Measurements from ENCODE around the gene SLC24A3.

Gene SLC24A3

DNA sequence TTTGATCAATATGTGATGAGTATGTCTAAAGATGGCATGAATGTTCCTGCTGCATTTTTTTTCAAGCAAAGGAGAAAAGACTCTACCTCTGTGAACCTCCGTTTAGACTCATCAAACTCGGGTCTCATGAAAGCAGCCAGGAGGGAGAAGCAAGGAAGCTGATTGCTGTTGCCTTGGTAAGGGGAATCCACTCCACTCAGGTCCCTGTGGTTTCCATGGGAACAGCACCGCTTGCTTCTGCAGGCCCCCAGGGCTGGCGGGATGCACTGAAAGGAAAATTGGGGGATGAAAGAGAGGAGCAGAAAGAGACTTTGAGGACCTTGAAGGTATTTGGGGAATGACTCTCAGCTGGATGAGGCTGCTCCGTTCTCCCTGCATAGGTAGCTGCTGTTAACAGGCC is 296.0 kb downstream of the SLC24A3 start:
- Histone ChIP-seq H3K36me3 (ENCODE audit: control insufficient read depth, insufficient read depth, low read length) (no peaks in the 10 kb centered on the region), H3K4me3 (ENCODE audit: low read depth, low read length) (no peak overlapping the region), H3K9ac (ENCODE audit: low read length) (no peak overlapping the region), H3K4me1 (ENCODE audit: control insufficient read depth, insufficient read depth, low read length) (no peaks in the 10 kb centered on the region), H3K27me3 (ENCODE audit: control insufficient read depth, insufficient read depth, low read length) (no peaks in the 10 kb centered on the region), H3K27ac (ENCODE audit: low read depth, low read length) (no peak overlapping the region), H3K9me3 (ENCODE audit: control insufficient read depth, insufficient read depth, low read depth, low read length) (no peaks in the 10 kb centered on the region)

DNA sequence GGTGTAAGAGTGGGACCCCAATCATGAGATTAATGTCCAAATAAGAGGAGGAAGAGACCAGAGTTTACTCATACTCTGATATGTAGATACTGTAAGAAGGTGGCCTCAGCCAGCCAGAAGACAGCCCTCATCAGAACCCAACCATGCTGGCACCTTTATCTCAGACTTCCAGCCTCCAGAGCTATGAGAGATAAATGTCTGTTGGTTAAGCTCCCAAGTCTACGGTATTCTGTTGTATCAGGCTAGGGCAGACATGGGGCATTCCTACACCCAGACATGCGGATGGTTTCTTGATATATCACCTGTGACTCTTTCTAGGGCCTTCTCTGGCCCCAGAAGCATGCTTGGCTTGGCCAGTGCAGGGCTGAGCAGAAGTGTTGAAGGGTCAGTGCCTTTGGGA is 298.2 kb downstream of the SLC24A3 start:
- Histone ChIP-seq H3K36me3 (ENCODE audit: control insufficient read depth, insufficient read depth, low read length) (no peaks in the 10 kb centered on the region), H3K27ac (ENCODE audit: low read depth, low read length) (no peak overlapping the region), H3K9ac (ENCODE audit: low read length) (no peak overlapping the region), H3K4me1 (ENCODE audit: control insufficient read depth, insufficient read depth, low read length) (no peaks in the 10 kb centered on the region), H3K27me3 (ENCODE audit: control insufficient read depth, insufficient read depth, low read length) (no peaks in the 10 kb centered on the region), H3K9me3 (ENCODE audit: control insufficient read depth, insufficient read depth, low read depth, low read length) (peaks cover 7% of the 10 kb centered on the region), H3K4me3 (ENCODE audit: low read depth, low read length) (no peak overlapping the region)

DNA sequence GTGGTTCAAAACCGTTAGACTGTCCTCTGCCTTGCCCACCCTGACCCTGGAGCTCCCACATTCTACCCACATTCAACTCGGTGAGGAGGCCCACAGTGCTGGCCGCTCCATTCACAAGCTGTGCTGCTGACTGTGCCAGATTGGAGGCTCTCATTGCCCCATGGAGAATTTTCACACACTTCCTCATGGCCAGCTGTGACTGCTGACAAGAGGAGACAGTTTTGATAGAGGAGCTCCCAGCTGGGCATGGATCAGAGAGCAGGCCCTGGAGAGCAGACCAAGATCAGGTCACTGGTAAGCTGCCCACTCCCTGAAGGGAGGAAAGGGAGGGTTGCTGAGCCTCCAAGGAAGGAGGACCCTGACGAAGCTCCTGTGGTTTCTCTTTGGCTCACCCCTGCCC is 299.5 kb downstream of the SLC24A3 start:
- H3K9me3 ChIP-seq (ENCODE audit: control insufficient read depth, insufficient read depth, low read depth, low read length) = peaks cover 7% of the 10 kb centered on the region
- H3K4me1 ChIP-seq (ENCODE audit: control insufficient read depth, insufficient read depth, low read length) = no peaks in the 10 kb centered on the region

DNA sequence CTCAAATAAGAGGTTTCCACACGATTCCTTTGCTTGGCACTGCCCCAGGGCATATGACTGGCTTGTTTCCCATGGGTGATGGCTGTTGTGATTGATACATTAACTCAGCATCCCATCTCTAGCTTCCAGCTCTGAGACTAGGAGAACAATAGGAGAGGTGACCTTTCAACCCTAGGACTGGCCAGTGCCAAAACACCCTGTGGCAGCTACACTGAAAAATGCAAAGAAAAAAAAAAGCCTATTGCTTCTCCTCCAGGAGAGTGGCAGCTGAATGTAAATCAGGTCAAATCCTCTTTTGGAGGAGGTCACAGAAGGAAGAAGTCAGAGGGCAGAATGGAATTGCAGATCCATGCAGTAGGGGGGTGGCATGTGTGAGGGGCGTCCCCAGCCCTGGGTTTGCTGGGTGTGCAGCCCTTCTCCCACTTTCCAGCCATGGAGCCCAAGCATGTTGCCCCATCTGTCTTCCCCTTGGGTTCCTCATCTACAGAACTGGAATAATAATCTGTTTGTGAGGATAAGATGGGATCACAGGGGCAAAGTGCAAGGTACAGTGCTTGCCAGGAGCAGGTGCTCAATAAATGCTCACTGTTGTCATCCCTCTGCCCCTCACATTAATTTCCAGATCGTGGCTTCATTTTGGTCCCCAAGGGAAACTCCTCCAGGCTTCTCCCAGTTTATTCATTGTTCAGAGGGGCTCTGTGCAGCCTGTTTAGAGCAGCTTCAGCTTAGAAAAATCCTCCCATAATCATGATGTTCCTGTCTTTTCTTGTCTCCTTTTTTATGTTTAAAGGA is 300.6 kb downstream of the SLC24A3 start:
- Histone ChIP-seq H3K4me3 (ENCODE audit: low read depth, low read length) (no peak overlapping the region), H3K36me3 (ENCODE audit: control insufficient read depth, insufficient read depth, low read length) (no peaks in the 10 kb centered on the region), H3K27ac (ENCODE audit: low read depth, low read length) (no peak overlapping the region), H3K4me1 (ENCODE audit: control insufficient read depth, insufficient read depth, low read length) (no peaks in the 10 kb centered on the region), H3K9ac (ENCODE audit: low read length) (no peak overlapping the region), H3K27me3 (ENCODE audit: control insufficient read depth, insufficient read depth, low read length) (no peaks in the 10 kb centered on the region), H3K9me3 (ENCODE audit: control insufficient read depth, insufficient read depth, low read depth, low read length) (peaks cover 7% of the 10 kb centered on the region)

More for the DNA sequence above, 299.5 kb downstream of the SLC24A3 start:
- H3K9ac ChIP-seq (ENCODE audit: low read length) = no peak overlapping the region
- H3K36me3 ChIP-seq (ENCODE audit: control insufficient read depth, insufficient read depth, low read length) = no peaks in the 10 kb centered on the region
- no peak overlapping the region for H3K27ac ChIP-seq (ENCODE audit: low read depth, low read length)
- no peaks in the 10 kb centered on the region for H3K27me3 ChIP-seq (ENCODE audit: control insufficient read depth, insufficient read depth, low read length)
- H3K4me3 ChIP-seq (ENCODE audit: low read depth, low read length) = no peak overlapping the region

DNA sequence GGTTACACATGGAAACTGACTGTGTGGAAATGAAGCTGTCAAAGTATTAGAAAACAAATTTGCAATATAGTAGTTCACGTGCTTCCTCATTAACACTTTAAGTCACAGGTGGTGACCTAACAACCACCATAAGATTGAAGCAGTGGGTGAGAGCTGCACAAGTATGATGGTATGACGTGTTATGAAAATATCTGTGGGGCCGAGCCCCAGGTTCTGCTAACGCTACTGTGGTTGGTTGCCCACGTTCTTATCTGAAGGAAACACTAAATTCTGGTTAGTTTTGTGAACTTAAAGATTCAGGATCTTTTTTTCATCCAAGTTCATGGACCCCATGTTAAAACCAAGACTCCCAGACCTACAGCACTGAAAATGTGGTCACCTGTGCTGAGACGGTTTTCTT is 302.6 kb downstream of the SLC24A3 start:
- Histone ChIP-seq H3K27ac (ENCODE audit: low read depth, low read length) (no peak overlapping the region), H3K27me3 (ENCODE audit: control insufficient read depth, insufficient read depth, low read length) (no peaks in the 10 kb centered on the region), H3K9me3 (ENCODE audit: control insufficient read depth, insufficient read depth, low read depth, low read length) (peaks cover 7% of the 10 kb centered on the region), H3K4me1 (ENCODE audit: control insufficient read depth, insufficient read depth, low read length) (no peaks in the 10 kb centered on the region), H3K4me3 (ENCODE audit: low read depth, low read length) (no peak overlapping the region), H3K36me3 (ENCODE audit: control insufficient read depth, insufficient read depth, low read length) (no peaks in the 10 kb centered on the region), H3K9ac (ENCODE audit: low read length) (no peak overlapping the region)

DNA sequence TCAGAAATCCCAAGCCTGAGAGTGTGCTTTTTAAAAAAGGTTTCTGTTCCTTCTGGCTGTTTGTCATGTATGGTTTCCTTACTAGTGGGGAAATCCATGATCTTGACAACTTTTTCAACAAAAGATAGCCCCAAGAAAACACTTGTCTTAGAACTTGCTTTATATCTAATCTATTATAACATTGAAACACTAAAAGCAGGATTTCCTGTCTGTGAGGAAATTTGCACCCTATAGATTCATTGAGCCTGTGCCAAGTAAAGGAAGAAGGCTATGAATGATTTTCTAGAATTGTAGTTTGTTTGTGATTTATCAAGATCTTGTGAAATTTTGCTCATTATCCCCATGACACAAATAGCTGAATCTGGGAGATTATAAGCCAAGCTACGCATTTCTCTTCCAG is 307.0 kb downstream of the SLC24A3 start:
- Histone ChIP-seq H3K27ac (ENCODE audit: low read depth, low read length) (no peak overlapping the region), H3K4me1 (ENCODE audit: control insufficient read depth, insufficient read depth, low read length) (no peaks in the 10 kb centered on the region), H3K27me3 (ENCODE audit: control insufficient read depth, insufficient read depth, low read length) (no peaks in the 10 kb centered on the region), H3K36me3 (ENCODE audit: control insufficient read depth, insufficient read depth, low read length) (no peaks in the 10 kb centered on the region), H3K4me3 (ENCODE audit: low read depth, low read length) (no peak overlapping the region), H3K9ac (ENCODE audit: low read length) (no peak overlapping the region), H3K9me3 (ENCODE audit: control insufficient read depth, insufficient read depth, low read depth, low read length) (peaks cover 3% of the 10 kb centered on the region; the same call in 1 of the 2 replicates)

DNA sequence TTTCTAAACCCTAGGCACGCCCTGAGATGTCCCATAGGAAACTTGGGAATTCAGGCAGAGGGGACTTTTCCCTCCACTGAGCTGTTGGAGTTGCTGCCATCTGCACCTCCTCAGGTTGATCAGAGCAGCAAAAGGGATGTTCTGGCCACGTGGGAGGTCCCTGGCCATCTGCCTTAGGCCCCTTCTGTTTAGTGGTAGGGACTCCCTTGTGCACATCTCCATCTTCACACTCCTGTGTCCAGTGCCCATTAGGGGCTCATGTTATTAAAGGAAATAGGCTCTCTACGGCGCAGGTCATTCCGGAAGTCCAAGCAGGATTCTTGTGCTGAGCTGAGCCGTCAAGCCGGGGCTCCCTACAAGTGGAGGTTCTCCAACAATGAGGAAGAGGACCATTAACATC is 307.8 kb downstream of the SLC24A3 start:
- Histone ChIP-seq H3K36me3 (ENCODE audit: control insufficient read depth, insufficient read depth, low read length) (no peaks in the 10 kb centered on the region), H3K4me1 (ENCODE audit: control insufficient read depth, insufficient read depth, low read length) (no peaks in the 10 kb centered on the region), H3K4me3 (ENCODE audit: low read depth, low read length) (no peak overlapping the region), H3K27ac (ENCODE audit: low read depth, low read length) (no peak overlapping the region), H3K9me3 (ENCODE audit: control insufficient read depth, insufficient read depth, low read depth, low read length) (no peaks in the 10 kb centered on the region), H3K27me3 (ENCODE audit: control insufficient read depth, insufficient read depth, low read length) (no peaks in the 10 kb centered on the region), H3K9ac (ENCODE audit: low read length) (no peak overlapping the region)

DNA sequence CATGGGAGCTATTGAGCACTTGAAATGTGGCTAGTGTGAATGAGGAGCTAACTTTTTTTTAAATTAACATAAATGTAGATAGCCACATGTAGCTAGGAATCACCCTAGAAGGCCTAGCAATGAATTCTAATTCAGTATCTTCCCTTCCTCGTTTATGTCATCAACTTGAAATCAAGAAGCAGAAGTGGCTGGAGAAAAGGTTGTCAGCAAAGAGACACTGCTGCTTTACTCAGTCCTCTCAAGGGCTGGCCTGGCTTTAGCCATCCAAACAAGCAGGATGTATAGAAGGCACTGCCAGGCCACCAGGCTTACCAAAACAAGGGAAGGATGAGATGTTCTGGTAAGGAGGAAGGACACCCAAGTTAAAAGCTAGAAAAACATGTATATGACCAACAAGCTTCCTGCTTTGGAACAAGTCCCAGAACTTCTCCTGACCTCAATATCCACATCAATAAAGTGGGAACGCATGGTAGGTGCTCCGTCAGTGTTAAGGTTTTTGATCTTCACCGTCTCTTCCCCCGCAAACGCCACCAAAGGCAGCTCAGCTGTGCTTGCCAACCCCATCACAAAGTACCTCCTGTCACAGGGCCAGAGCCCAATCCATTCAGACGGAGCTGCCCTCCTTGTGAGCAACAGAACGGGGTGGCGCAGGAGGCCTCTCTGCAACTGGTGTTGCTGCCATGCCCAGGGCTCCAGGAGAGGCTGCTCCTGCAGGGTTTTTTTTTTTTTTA is 309.8 kb downstream of the SLC24A3 start:
- no peaks in the 10 kb centered on the region for H3K36me3 ChIP-seq (ENCODE audit: control insufficient read depth, insufficient read depth, low read length)
- H3K9me3 ChIP-seq (ENCODE audit: control insufficient read depth, insufficient read depth, low read depth, low read length) = no peaks in the 10 kb centered on the region
- H3K27me3 ChIP-seq (ENCODE audit: control insufficient read depth, insufficient read depth, low read length) = no peaks in the 10 kb centered on the region
- no peak overlapping the region for H3K9ac ChIP-seq (ENCODE audit: low read length)
- H3K4me1 ChIP-seq (ENCODE audit: control insufficient read depth, insufficient read depth, low read length) = no peaks in the 10 kb centered on the region
- H3K4me3 ChIP-seq (ENCODE audit: low read depth, low read length) = no peak overlapping the region
- no peak overlapping the region for H3K27ac ChIP-seq (ENCODE audit: low read depth, low read length)

DNA sequence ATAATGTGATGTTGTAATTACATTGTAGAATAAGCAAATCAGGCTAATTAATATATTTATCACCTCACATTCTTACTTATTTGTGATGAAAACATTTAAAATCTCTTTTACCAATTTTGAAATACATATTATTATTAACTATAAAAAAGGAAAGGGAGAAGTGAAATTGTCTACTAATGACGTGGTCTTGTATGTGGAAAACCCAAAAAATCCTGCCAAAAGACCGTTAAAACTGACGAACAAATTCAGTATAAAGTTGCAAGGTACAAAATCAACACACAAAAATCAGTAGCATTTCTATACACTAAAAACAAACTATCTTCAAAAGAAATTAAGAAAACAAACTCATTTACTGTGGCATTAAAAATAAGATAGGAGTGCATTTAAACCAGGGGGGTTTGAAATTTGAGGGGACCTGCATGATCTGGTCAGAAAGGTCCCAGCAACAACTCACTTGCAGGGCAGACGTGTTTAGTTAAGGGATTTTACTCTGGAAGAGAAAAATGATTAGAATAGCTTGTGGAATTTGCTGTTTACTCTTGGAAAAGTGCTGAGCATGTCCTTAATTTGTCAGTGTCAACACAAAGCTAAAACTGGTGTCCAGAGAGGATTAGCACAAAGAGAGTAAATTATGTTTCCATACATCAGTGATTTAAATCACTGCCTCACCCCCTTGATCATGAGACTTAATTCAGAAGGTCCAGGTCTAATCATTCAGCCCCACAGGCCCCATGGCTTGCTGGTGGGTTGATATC is 310.6 kb downstream of the SLC24A3 start:
- Histone ChIP-seq H3K9ac (ENCODE audit: low read length) (no peak overlapping the region), H3K4me3 (ENCODE audit: low read depth, low read length) (no peak overlapping the region), H3K4me1 (ENCODE audit: control insufficient read depth, insufficient read depth, low read length) (no peaks in the 10 kb centered on the region), H3K9me3 (ENCODE audit: control insufficient read depth, insufficient read depth, low read depth, low read length) (no peaks in the 10 kb centered on the region), H3K27me3 (ENCODE audit: control insufficient read depth, insufficient read depth, low read length) (no peaks in the 10 kb centered on the region), H3K27ac (ENCODE audit: low read depth, low read length) (no peak overlapping the region), H3K36me3 (ENCODE audit: control insufficient read depth, insufficient read depth, low read length) (no peaks in the 10 kb centered on the region)

DNA sequence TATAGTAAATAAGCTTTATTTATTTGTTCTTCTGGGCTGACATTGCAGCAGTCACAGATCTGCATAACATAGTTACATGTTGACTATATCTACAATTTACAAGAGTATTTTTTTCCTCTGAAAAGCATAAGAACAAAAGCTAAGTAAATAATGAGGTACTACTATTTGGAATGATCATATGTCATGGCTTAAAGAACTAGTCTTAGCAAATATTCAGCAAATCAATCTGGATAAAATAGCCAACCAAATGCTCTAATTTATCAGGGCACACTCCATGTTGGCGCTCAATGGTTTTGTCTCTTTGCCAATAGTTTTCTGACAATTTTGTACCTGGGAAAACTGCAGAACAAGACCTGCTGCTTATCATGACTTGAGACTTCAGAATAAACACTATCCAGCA is 312.2 kb downstream of the SLC24A3 start:
- H3K27ac ChIP-seq (ENCODE audit: low read depth, low read length) = no peak overlapping the region
- H3K4me1 ChIP-seq (ENCODE audit: control insufficient read depth, insufficient read depth, low read length) = no peaks in the 10 kb centered on the region
- H3K9ac ChIP-seq (ENCODE audit: low read length) = no peak overlapping the region
- H3K4me3 ChIP-seq (ENCODE audit: low read depth, low read length) = no peak overlapping the region
- H3K27me3 ChIP-seq (ENCODE audit: control insufficient read depth, insufficient read depth, low read length) = no peaks in the 10 kb centered on the region
- no peaks in the 10 kb centered on the region for H3K9me3 ChIP-seq (ENCODE audit: control insufficient read depth, insufficient read depth, low read depth, low read length)
- H3K36me3 ChIP-seq (ENCODE audit: control insufficient read depth, insufficient read depth, low read length) = no peaks in the 10 kb centered on the region

DNA sequence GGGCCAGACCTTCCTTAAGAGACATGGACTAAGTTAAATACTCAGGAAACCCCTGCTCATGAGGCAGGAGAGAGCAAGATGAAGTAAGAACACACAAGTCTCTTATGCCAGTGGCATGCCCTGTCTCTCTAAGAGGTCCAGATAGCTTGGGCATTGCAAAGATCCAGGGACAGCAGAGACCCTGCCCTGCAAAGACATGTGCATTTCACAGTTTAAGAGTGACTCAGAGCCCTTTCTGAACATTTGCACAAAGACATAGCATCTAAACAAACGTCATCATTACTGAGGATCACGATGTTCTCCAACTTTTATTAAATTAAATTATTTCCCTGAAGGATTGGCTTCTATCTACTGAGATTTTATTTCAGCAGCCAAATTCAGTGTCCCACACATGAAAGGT is 315.1 kb downstream of the SLC24A3 start:
- H3K4me3 ChIP-seq (ENCODE audit: low read depth, low read length) = no peak overlapping the region
- no peak overlapping the region for H3K9ac ChIP-seq (ENCODE audit: low read length)
- H3K4me1 ChIP-seq (ENCODE audit: control insufficient read depth, insufficient read depth, low read length) = no peaks in the 10 kb centered on the region
- H3K36me3 ChIP-seq (ENCODE audit: control insufficient read depth, insufficient read depth, low read length) = no peaks in the 10 kb centered on the region
- H3K27ac ChIP-seq (ENCODE audit: low read depth, low read length) = no peak overlapping the region
- no peaks in the 10 kb centered on the region for H3K9me3 ChIP-seq (ENCODE audit: control insufficient read depth, insufficient read depth, low read depth, low read length)
- no peaks in the 10 kb centered on the region for H3K27me3 ChIP-seq (ENCODE audit: control insufficient read depth, insufficient read depth, low read length)
